Dermis blood vessel endothelial cell (primary cell): ENCODE results near the gene FOXD4. TPM values are rescaled to one million over a fixed set of nuclear protein-coding genes. Genes with fewer than 3 reads are reported as not detected.
"Not testable (repeated sequence)": the region's sequence is repeated elsewhere in the genome, so short reads cannot be mapped to it uniquely, and the experiment has no call there.

ENCODE experiments used
- DNase-seq: peaks from one replicate; pipeline ENCODE4 v3.0.0; 2010
- total RNA-seq: library from RNA; depleted of rRNA; stranded (reverse); fragments of >200 nt; gene quantifications from 2 replicates; pipeline ENCODE4 v1.2.3, GENCODE V29; 2014

Gene FOXD4
- total RNA-seq, result 0.05 and 0.17 TPM in 2 replicates

- DNase-seq, result not testable (repeated sequence)
These were observed at the start of gene FOXD4 for GRCh38 chr9:117995-118467. Gene FOXD4 (minus strand): TSS chr9:118417. CDS start chr9:118119, 298 bp downstream.

GRCh38 chr9:159871-160270, 41.7 kb upstream of the FOXD4 start:
- DNase-seq, result not testable (repeated sequence)

DNA sequence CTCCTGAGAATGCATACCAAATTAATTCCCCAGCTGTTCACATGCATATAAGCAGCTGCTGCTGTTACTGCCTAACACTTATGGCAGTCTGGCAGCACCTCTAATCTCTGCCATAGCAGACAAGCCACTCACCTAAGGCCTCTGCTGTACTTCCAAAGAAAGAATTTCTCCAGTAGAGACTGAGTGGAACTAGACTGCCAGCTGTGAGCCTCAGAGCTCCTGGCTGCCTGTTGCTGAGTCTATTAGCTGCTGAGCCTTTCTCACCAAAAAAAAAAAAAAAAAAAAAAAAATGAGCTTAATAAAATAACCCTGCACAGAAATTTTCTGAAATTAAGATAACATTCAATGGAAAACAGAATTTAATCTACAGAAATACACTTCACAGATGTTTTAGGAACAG, 33.0 kb upstream of the FOXD4 start:
- DNase-seq, result not testable (repeated sequence)

GRCh38 chr9:139880-140279, 21.7 kb upstream of the FOXD4 start:
- not testable (repeated sequence) for DNase-seq

DNA sequence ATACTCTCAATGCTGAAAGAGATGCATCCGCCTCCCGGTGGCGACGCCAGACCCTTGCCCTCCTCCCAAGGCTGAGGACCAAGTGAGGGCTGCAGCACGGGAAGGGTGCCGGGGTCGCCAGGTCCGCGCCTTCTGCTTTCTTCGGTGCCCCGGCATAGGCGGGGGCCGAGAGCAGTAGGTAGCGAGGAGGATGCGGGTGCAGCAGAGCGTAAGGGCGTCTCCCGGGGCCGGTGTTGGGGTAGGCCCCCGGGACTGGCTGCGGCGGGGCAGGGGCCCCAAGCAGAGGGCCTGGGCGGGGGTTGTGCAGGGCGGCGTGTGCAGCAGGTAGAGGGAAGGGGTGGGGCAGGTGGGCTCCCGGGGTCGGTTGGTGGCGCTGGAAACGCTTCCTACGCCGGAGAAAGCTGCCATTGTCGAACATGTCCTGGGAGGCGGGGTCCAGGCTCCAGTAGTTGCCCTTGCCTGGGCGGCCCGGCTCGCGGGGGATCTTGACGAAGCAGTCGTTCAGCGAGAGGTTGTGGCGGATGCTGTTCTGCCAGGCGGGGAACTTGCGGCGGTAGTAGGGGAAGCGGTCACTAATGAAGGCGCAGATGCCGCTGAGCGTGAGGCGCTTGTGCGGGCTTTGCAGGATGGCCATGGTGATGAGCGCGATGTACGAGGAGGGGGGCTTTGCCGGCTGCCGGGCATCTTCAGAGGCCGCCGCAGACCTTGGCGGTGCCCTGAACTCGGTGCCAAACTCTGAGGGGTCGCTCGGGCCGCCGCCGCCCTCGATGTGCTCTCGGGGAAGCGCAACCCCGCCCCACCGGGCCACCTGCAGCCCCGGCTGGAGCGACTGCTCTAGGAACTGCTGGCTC, 848 bp downstream of the FOXD4 start:
- not testable (repeated sequence) for DNase-seq

DNA sequence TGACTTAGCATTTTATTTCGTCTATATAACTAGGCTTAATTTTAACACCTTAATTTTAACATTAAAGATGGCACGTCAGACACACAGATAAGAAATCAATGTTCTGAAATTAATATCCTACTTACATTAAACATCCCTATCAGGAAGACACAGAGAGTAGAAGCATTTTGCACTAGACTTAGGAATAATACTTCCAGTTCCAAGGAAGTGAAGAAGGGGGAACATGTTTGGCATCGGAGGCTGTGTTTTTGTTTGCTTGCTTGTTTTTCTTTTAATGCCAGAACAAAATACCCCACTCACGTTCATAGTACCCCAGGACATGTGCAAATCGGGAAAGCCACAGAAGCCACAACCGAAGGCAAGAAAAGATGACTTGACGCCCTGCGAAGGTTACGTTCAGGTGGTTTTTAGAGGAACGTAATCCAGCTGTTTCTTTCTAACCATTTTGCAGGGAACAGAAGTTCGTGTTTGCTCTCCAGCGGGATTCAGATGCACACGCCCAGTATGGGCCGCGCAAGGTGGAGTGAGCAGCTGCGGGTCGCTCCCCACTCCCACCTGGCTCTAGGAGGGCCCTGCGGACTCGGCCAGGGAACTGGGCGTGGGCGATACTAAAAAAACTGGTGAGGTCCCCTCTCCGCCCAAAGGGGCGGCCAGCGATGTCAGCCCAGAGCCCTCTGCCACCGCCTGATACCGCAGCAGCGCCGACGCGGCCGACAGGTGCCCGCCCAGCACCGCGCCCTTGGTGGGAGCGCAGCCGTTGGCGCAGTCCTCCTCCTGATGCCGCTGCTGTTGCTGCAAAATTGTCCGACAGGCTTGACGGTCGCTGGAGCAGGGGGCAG, 1.8 kb downstream of the FOXD4 start:
- not testable (repeated sequence) for DNase-seq

DNA sequence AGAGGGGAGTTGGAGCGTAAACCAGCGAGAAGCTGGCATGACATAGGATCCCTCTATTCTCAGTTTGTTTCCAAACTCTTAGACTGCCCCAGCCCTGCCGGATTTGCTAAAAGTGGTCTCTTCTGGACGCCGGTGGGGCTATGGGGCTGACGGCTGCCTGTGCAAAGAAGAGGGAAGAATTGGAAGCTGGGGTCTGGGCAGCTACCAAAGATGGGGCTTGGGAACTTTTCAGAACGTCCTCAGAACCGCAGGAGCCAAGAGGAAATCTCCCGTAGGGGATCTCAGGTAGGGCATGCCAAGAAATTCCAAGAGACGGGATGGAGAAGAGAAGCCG, 3.1 kb downstream of the FOXD4 start:
- DNase-seq, result not testable (repeated sequence)

DNA sequence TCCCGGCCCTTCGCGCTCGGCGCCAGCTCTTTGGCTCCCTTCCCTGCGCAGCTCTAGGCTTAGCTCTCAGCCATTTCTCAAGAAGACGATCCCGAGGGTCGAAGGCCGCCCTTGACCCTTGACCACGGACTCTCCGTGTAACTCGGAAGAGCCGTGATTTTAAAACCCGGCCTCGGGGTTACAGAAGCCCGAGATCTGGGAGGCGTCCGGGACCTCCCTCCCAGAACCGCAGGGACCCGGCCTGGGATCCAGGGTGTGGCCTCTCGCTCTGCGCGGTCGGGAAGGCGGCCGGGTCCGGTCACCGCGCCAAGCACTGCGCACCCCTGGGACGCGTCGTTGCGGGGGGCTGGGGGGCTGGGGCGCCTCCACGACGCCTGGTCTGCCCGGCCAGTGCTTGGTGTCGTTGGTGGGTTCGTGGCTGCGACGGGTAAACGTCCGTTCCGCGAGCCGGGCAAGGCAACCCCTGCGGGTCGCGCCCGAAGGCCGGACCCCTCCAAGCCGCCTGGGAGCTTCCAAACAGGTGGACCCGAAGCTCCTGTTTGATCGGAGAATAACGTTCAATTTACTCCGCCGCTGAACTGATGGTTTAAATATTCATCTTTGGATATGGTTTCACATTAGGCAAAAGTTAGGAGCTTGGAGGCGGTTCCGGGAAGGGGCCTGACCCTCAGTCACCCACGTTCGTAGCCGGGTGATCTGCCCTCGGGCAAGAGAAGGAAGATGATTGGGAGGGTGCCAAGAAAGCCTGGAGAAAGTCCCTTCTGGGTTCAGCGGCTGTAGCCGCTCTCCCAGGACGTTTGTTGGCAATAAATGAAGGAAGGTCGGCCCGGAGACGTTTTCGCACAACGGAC, 3.7 kb downstream of the FOXD4 start:
- peak; percentile 5 for DNase-seq

- DNase-seq, result peak; percentile 15
These were observed 4.5 kb downstream of the FOXD4 start for GRCh38 chr9:113468-114266.

DNA sequence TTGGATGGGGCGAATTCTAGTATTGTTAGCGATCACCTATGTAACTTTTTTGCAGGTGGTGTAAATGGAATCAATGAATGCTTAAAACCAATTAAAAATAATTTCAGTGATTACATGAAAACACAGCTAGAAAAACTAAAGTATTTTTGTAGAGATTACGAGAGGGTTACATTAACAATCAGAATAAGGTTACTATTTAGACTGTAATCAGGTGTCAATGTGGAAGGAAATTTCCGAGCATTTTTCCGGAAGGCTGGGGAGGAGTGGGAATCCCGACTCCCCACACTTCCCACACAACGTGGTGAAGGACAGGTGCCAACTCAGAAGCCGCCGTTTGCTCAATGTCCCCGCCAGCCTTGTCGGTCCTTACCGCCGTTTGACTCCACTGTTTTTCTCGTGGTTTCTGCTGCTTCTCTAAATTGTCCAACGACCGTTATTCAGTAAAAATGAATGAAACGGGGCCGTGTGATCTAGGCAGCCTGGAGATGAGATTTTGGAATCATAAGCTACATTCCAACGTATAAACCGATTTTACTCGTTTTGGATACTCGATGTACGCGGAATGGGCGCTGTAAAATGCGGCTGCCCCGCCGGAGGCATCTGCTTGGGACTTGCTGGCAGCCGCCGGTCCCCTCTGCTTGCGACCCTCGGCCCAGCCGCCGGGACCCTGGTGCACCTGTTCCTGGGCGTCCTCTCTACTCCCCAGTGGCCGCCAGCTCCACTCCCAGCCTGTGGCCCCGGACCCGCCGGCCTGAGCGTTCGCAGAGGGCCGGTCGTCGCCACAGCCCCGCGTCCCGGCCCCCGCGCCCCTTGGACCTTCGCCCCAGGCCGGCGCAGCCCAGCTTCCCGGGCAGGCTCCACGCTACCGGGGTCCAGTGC, 5.4 kb downstream of the FOXD4 start:
- not testable (repeated sequence) for DNase-seq

DNA sequence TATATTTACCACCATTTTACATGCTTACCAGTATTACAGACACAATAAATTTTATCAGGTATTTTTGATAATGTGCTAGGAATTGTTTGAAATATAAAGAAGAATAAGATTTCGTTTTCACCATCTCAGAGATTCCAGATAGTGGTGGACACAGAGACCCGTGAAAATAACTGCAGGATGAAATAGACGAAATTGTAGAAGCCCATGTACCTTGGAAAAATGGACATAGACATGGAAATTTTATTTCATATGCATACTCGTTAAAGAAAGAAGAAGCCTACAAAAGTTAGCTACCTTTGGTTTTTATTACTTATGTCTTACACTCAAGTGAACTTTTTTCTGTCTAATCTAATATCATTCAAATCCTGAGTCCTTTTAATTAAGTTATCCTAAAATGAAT, 7.5 kb downstream of the FOXD4 start:
- not testable (repeated sequence) for DNase-seq

DNA sequence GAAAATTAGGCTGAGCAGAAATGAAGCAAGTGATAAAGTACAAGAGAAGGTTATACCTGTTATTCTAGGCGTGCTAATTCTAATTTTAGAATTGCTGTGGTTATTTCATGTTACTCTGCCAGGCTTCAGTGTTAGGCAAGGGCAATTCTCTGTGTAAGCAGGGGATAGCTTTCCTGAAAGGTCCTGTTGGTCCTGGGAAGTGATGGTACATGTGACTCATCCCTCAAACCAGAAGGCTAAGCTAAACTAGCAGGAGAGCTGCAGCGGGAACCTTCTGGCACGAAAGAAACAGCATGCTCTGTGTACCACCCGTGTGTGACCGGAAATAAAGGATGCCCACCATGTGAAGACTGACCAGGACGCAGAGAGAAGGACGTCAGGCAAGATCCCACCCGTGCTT, 8.7 kb downstream of the FOXD4 start:
- DNase-seq, result not testable (repeated sequence)

DNA sequence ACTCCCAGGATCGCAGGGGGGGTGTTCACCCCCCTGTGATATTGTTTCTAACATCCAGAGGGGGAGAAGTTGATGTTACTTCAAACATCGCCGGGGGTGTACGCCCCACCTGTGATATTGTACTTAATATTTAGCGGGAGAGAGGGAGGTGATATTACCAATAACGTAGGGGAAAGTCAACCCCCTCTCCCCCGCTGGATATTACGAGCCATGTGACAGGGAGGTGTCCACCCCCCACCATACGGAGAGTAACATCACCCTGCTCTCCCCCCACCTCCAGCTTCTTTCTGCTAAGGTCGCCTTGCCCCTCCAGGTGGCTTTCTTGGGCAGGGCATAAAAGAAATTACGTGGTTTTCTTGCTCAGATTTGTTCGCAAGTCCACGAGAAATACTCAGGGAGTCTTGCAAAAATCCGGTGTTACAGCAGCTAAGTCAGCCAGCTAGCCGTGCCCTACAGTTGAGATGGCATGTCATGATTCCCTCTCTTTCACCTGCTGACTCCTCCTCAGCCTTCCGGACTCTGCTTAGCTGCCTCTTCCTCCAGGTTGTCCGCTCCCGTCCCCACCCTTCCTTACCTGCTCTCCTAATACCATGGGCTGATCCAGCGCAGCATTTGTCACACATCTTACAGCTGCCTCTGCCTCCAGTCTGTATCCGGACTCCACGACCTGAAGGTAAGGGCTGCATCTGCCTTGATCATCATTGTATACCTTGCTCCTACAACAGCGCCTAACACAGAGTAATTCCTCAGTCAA, 9.3 kb downstream of the FOXD4 start:
- not testable (repeated sequence) for DNase-seq

DNA sequence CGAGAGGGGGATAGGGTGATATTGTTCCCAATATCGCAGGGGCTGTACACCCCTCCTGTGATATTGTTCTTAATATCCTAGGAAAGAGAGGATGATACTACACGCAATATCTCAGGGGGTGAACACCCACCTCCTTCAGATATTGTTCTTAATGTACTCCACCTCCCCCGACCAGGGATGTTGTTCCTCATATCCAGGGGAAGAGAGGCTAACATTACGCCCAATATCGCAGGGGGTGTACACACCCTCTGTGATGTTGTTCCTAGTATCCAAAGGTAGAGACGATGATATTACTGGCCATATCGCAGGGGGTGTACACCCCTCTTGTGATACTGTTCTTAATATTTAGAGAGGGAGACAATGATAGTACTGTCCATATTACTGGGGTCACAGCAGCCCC, 12.2 kb downstream of the FOXD4 start:
- not testable (repeated sequence) for DNase-seq

- DNase-seq, result not testable (repeated sequence)
These were observed 17.8 kb downstream of the FOXD4 start for GRCh38 chr9:100430-100829.

DNA sequence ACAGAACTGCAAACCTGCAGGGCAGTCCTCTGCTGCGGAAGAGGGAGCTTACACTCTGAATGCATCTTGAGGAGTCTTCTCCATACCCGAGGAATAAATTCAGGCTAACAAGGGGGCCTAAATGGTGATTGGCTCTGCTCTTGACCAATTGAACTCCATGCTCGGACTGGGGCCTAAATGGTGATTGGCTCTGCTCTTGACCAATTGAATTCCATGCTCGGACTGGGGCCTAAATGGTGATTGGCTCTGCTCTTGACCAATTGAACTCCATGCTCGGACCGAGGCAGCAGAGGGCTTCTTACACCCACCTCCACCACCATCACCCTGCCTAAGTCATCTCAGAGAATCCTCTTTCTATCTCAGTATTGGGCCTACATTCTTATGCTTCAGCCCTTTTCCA, 18.4 kb downstream of the FOXD4 start:
- DNase-seq, result not testable (repeated sequence)

- not testable (repeated sequence) for DNase-seq
These were observed 19.4 kb downstream of the FOXD4 start for GRCh38 chr9:98775-99174.

DNA sequence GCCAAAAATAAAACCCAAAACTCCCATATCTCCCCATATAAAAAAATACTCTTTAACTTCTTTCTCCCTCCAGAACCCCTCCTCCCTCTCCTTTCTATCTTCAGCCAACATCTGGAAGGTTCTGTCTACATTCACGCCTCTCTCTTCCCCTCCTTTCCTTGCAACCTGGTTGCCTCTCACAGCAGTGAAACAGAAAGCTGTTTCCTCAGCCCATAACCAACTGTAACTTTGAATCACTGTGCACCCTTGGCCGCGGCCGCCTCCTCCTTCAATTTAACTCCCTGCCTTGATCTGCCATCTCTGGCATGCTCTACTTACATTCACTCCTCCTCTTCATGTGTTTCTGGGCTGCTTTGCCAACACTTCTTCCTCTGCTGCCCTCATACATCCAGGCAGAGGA, 23.2 kb downstream of the FOXD4 start:
- DNase-seq, result not testable (repeated sequence)

DNA sequence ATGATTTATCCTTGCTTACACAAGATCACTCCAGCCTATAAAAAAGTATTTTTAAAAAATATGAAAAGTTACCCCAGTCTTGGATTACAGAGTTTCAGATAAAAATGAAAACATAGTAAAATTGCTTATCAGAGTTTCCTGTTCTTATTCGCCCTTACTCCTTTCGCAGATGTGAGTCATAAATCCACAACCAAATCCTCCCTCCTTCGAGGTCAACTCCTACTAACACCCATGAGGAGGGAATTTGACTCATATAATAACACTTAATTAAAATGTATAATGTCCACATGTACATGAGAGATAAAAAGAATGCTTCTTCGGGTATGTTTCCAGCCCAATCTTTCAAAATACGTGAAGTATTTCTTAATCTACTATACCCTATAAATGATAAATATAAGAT, 23.9 kb downstream of the FOXD4 start:
- DNase-seq, result not testable (repeated sequence)

GRCh38 chr9:93909-94308, 24.3 kb downstream of the FOXD4 start:
- not testable (repeated sequence) for DNase-seq
